Brain microvascular endothelial cell (primary cell): ENCODE measurements around the gene KRTAP9-4.

Experiments
- DNase-seq: peaks from one replicate; pipeline ENCODE4 v3.0.0-alpha.2; 2020
- H3K27ac ChIP-seq: fragments of 250-450 bp; sonication (Bioruptor Pico); 2 replicates; pipeline ENCODE4 v1.5.1; 2020; ENCODE audit warnings: mild to moderate bottlenecking, moderate library complexity
- H3K27me3 ChIP-seq: fragments of 250-450 bp; sonication (Bioruptor Pico); replicated peaks from 2 replicates; pipeline ENCODE4 v1.5.1; 2020; ENCODE audit warnings: mild to moderate bottlenecking
- H3K36me3 ChIP-seq: fragments of 250-450 bp; sonication (Bioruptor Pico); replicated peaks from 2 replicates; pipeline ENCODE4 v1.5.1; 2020; ENCODE audit warnings: mild to moderate bottlenecking
- H3K4me3 ChIP-seq: 2 replicates; pipeline ENCODE4 v1.5.1; 2011; ENCODE audit warnings: low read depth, mild to moderate bottlenecking, control low read depth, low read length, moderate library complexity
- in situ Hi-C: cut with HindIII; loops from 2 replicates; pipeline ENCODE4 v1.10.0; 2017; ENCODE audit warnings: low sequenced_read_pairs, low pct_ligation_motif_present
- TF ChIP-seq, protein P1 (sequence below): IDR thresholded peaks from 2 replicates; pipeline ENCODE4 v1.5.1; 2011; ENCODE audit warnings: low read depth, mild to moderate bottlenecking, moderate library complexity, low read length, control low read depth, inconsistent platforms; ENCODE audit errors: missing control alignments

KRTAP9-4 gene

DNA sequence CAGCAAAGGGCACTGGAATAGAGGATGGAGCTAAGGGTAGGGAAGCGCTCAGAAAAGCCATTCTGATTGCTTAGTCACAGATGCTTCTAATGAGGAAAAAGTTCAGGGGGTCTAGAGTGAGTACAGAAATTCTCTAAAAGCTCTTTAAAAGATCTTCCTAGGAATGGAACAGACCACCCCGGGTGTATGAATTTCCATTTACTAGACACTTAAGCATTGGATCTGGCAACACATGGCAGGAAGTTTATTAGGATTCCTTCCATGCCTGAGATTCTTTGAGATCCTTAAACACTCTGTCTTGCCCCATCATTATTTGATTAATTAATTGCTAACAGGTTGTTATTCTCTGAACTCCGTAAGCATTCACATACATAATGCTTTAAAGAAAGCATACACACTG lies 34.6 kb downstream of the KRTAP9-4 start:
- Histone ChIP-seq H3K36me3 (no peaks in the 10 kb centered on the region), H3K4me3 (no peak overlapping the region), H3K27ac (no peak overlapping the region), H3K27me3 (no peaks in the 10 kb centered on the region)
- no peak for DNase-seq
- in situ Hi-C loops, result no loop called here
- TF ChIP-seq, protein P1, sequence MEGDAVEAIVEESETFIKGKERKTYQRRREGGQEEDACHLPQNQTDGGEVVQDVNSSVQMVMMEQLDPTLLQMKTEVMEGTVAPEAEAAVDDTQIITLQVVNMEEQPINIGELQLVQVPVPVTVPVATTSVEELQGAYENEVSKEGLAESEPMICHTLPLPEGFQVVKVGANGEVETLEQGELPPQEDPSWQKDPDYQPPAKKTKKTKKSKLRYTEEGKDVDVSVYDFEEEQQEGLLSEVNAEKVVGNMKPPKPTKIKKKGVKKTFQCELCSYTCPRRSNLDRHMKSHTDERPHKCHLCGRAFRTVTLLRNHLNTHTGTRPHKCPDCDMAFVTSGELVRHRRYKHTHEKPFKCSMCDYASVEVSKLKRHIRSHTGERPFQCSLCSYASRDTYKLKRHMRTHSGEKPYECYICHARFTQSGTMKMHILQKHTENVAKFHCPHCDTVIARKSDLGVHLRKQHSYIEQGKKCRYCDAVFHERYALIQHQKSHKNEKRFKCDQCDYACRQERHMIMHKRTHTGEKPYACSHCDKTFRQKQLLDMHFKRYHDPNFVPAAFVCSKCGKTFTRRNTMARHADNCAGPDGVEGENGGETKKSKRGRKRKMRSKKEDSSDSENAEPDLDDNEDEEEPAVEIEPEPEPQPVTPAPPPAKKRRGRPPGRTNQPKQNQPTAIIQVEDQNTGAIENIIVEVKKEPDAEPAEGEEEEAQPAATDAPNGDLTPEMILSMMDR, result no peak

DNA sequence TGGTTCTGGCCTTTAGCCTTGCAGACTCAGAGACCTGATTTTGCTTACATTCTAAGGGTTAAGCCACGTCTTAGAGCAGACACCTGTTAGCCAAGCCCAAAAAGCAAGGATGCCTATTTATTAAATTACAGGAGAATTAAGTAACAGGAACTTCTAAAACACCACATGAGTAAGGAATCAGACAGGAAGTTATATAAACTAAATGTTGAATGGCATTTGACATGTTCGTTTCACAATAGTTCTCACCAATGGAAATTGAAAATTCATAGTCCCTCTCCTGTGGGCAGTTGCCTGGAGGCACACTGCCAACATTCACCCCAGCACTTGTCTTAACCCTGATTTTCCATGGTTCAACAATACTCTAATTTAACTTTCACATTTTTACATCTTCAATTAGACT lies 35.1 kb downstream of the KRTAP9-4 start:
- Histone ChIP-seq H3K36me3 (no peaks in the 10 kb centered on the region), H3K27me3 (no peaks in the 10 kb centered on the region), H3K27ac (no peak overlapping the region), H3K4me3 (no peak overlapping the region)
- in situ Hi-C loops, result no loop called here
- TF ChIP-seq, protein P1, result no peak
- no peak for DNase-seq

DNA sequence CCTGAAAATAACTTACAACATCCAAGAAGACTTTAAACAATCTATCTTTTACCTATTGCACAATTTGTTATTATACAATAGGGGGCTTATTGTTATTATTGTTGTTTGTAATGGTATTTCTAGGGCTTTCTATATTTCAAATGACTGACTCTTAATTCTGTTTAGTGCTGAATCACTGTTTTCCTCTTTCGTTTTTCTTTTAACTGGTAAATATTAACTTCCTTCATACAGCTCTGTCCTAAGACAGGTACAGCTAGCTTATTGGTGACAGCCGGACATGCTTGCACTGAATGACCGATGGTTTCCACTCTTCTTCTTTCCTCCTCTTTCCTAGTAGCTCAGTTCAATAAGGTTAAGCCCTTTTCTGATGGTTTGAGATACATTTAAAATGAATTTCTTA lies 37.6 kb downstream of the KRTAP9-4 start:
- DNase-seq, result no peak
- H3K4me3 ChIP-seq, result no peak overlapping the region
- in situ Hi-C loops, result no loop called here
- H3K27ac ChIP-seq, result no peak overlapping the region
- TF ChIP-seq, protein P1, result no peak
- H3K27me3 ChIP-seq, result no peaks in the 10 kb centered on the region
- no peaks in the 10 kb centered on the region for H3K36me3 ChIP-seq

DNA sequence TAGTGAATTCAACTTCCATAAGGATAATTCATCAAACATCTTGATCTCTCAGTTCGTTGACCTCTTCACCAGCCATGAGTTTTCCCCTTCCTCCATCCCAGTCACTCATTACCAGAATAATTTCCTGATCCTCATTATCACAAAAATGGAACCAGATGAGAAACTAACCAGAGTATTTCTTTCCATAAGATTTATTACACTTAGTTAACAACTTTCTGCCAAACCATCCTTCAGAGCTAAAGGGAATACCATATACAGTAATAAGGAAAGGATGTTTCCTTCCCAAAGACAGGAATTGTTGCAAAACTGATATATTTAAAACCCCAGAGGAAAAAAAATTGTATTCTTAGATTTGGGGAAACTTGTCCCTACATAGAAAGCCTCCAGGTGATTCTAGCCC lies 44.5 kb downstream of the KRTAP9-4 start:
- TF ChIP-seq, protein P1, result no peak
- no peaks in the 10 kb centered on the region for H3K36me3 ChIP-seq
- no peak for DNase-seq
- in situ Hi-C loops, result no loop called here
- H3K27ac ChIP-seq, result no peak overlapping the region
- no peak overlapping the region for H3K4me3 ChIP-seq
- H3K27me3 ChIP-seq, result no peaks in the 10 kb centered on the region

DNA sequence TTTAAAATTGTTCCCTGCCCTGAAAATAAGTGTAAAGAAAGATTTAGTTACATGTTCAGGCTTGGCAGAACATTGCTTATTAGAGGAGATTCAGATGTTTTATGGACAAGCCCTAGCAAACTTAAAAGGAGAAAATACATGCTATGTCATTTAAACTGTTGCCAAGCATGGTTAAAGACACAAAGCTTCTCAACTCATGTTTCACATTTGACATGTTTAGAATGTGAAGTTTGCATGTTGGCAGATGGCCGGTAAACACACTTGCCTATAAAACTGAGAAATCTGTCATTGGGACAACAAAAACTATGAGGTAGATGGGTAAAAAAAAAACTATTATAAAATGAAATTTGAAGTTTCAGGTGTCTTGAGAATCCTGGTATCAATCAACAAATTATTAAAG lies 47.4 kb downstream of the KRTAP9-4 start:
- in situ Hi-C loops, result no loop called here
- Histone ChIP-seq H3K36me3 (no peaks in the 10 kb centered on the region), H3K27ac (no peak overlapping the region), H3K27me3 (no peaks in the 10 kb centered on the region), H3K4me3 (no peak overlapping the region)
- TF ChIP-seq, protein P1, result no peak
- no peak for DNase-seq

DNA sequence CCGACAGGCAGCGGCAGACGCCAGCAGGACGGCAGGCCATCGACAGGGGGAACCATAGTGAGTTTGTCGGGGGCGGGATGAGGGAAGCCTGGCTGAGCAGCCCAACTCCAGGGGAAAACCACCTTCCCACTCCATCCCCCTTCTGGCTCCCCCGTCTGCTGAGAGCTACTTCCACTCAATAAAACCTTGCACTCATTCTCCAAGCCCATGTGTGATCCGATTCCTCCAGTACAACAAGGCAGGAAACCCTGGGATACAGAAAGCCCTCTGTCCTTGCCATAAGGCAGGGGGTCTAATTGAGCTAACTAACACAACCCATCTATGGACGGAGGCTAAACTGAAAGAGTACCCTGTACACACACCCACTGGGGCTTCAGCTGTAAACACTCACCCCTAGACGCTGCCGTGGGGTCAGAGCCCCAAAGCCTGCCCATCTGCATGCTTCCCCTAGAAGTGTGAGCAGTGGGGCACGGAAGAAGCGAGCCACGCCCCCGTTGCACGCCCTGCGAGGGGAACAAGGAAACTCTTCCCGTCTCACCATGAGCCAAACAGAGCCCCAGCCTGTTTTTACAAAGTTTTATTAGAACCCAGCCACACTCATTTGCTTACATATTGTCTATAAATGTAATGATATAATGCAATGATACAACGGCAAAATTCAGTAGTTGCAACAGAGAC lies 49.1 kb downstream of the KRTAP9-4 start:
- Histone ChIP-seq H3K27me3 (no peaks in the 10 kb centered on the region), H3K27ac (no peak overlapping the region), H3K36me3 (no peaks in the 10 kb centered on the region), H3K4me3 (no peak overlapping the region)
- in situ Hi-C loops, result no loop called here
- no peak for DNase-seq
- TF ChIP-seq, protein P1, result no peak
